Measurements from ENCODE around the gene DLG2. TPM values are rescaled to one million over a fixed set of nuclear protein-coding genes. Genes with fewer than 3 reads are reported as not detected.
"Not testable (repeated sequence)": the region's sequence is repeated elsewhere in the genome, so short reads cannot be mapped to it uniquely, and the experiment has no call there.

The DLG2 gene
- total RNA-seq, 1 donor from 2014 or later: 0.40 TPM

- no peak for DNase-seq (ENCODE audit: low read depth in 2 of 2)
These were observed 509.0 kb downstream of the DLG2 start for GRCh38 chr11:85118151-85118550.

GRCh38 chr11:85115798-85116197 lies 511.3 kb downstream of the DLG2 start:
- DNase-seq (ENCODE audit: low read depth in 2 of 2): no peak

GRCh38 chr11:85114786-85115185 lies 512.4 kb downstream of the DLG2 start:
- no peak for DNase-seq (ENCODE audit: low read depth in 2 of 2)

- DNase-seq (ENCODE audit: low read depth in 2 of 2): not testable (repeated sequence)
These were observed 516.9 kb downstream of the DLG2 start for GRCh38 chr11:85110246-85110645.

GRCh38 chr11:85109141-85109540 lies 518.0 kb downstream of the DLG2 start:
- DNase-seq (ENCODE audit: low read depth in 2 of 2): no peak

- DNase-seq (ENCODE audit: low read depth in 2 of 2): no peak
These were observed 521.3 kb downstream of the DLG2 start for GRCh38 chr11:85105868-85106267.

GRCh38 chr11:85099522-85099921 lies 527.6 kb downstream of the DLG2 start:
- no peak for DNase-seq (ENCODE audit: low read depth in 2 of 2)

GRCh38 chr11:85098996-85099395 lies 528.1 kb downstream of the DLG2 start:
- DNase-seq (ENCODE audit: low read depth in 2 of 2): no peak

GRCh38 chr11:85096939-85097338 lies 530.2 kb downstream of the DLG2 start:
- no peak for DNase-seq (ENCODE audit: low read depth in 2 of 2)

GRCh38 chr11:85095239-85095638 lies 531.9 kb downstream of the DLG2 start:
- no peak for DNase-seq (ENCODE audit: low read depth in 2 of 2)

GRCh38 chr11:85094795-85095194 lies 532.3 kb downstream of the DLG2 start:
- no peak for DNase-seq (ENCODE audit: low read depth in 2 of 2)

GRCh38 chr11:85089654-85090053 lies 537.5 kb downstream of the DLG2 start:
- DNase-seq (ENCODE audit: low read depth in 2 of 2): no peak

GRCh38 chr11:85088286-85088685 lies 538.9 kb downstream of the DLG2 start:
- no peak for DNase-seq (ENCODE audit: low read depth in 2 of 2)

- DNase-seq (ENCODE audit: low read depth in 2 of 2): no peak
These were observed 540.5 kb downstream of the DLG2 start for GRCh38 chr11:85086504-85087284.

GRCh38 chr11:85076535-85077330 lies 550.4 kb downstream of the DLG2 start:
- DNase-seq (ENCODE audit: low read depth in 2 of 2): no peak

- DNase-seq (ENCODE audit: low read depth in 2 of 2): no peak
These were observed 564.5 kb downstream of the DLG2 start for GRCh38 chr11:85062659-85063058.

GRCh38 chr11:85052636-85053035 lies 574.5 kb downstream of the DLG2 start:
- DNase-seq (ENCODE audit: low read depth in 2 of 2): no peak

GRCh38 chr11:85048801-85049200 lies 578.3 kb downstream of the DLG2 start:
- no peak for DNase-seq (ENCODE audit: low read depth in 2 of 2)

GRCh38 chr11:85045716-85046115 lies 581.4 kb downstream of the DLG2 start:
- DNase-seq (ENCODE audit: low read depth in 2 of 2): no peak

- DNase-seq (ENCODE audit: low read depth in 2 of 2): no peak
These were observed 582.2 kb downstream of the DLG2 start for GRCh38 chr11:85044911-85045310.

GRCh38 chr11:85042361-85042760 lies 584.8 kb downstream of the DLG2 start:
- no peak for DNase-seq (ENCODE audit: low read depth in 2 of 2)

GRCh38 chr11:85040166-85040565 lies 587.0 kb downstream of the DLG2 start:
- DNase-seq (ENCODE audit: low read depth in 2 of 2): no peak

GRCh38 chr11:85029964-85030363 lies 597.2 kb downstream of the DLG2 start:
- DNase-seq (ENCODE audit: low read depth in 2 of 2): no peak

All from lung microvascular endothelial cell (primary cell).